ENCODE results near the gene SPATA12. TPM values are rescaled to one million over a fixed set of nuclear protein-coding genes. Genes with fewer than 3 reads are reported as not detected.
A peak's percentile ranks its signal among the peaks of the same experiment; 100 is the strongest.

SPATA12 gene
- total RNA-seq, 1 experiment from 2014 or later = 0.22 TPM

DNA sequence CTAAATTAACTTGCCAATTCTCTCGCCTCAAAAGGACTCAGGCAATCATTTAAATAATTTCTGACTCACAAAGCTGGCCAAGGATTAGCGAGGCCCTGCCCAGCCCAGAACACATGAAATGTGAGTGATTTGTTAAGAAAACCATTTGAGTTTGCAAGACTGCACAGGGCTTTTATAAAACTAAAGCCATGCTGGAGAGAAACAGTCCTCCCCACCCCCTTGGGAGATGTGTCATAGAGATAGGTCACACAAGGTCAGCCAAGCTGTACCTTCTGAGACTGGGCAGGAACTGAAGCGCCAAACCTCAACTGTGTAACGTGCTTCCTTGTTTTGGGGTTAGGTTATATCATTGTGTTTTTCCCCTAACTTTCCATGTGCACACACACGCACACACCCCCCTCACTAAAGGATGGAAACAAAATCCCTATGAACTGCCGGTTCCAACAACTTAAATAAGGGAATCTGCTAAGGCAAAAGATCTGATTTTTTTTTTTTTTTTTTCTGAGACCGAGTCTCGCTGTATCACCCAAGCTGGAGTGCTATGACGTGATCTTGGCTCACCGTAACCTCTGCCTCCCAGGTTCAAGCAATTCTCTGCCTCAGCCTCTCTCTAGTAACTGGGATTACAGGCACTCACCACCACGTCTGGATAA lies 8.1 kb downstream of the SPATA12 start:
- Mint-ChIP-seq H3K9me3 (peaks cover 3 to 4% of the 10 kb centered on the region in 2 experiments), H3K4me3 (no peak overlapping the region), H3K27ac (peak overlapping the region in 1 of 3 experiments; percentile 42; a peak in 2 of 7 replicates), H3K36me3 (ENCODE audit: insufficient read depth in 1 of 3, low read depth in 3 of 3) (peaks cover 0 to 4% (median 4%) of the 10 kb centered on the region in 3 experiments; a peak in 3 of 7 replicates), H3K4me1 (peaks cover 6 to 10% of the 10 kb centered on the region in 2 experiments), H3K27me3 (ENCODE audit: low read depth) (no peaks in the 10 kb centered on the region; the same call in 1 of the 2 replicates)
- H2AK5ac ChIP-seq (ENCODE audit: insufficient read length, low read length) = no peak overlapping the region
- no peak overlapping the region for H2AFZ ChIP-seq (ENCODE audit: low read length)
- no peak overlapping the region for H2BK15ac ChIP-seq (ENCODE audit: low read depth, low read length)
- TF ChIP-seq, protein P1, sequence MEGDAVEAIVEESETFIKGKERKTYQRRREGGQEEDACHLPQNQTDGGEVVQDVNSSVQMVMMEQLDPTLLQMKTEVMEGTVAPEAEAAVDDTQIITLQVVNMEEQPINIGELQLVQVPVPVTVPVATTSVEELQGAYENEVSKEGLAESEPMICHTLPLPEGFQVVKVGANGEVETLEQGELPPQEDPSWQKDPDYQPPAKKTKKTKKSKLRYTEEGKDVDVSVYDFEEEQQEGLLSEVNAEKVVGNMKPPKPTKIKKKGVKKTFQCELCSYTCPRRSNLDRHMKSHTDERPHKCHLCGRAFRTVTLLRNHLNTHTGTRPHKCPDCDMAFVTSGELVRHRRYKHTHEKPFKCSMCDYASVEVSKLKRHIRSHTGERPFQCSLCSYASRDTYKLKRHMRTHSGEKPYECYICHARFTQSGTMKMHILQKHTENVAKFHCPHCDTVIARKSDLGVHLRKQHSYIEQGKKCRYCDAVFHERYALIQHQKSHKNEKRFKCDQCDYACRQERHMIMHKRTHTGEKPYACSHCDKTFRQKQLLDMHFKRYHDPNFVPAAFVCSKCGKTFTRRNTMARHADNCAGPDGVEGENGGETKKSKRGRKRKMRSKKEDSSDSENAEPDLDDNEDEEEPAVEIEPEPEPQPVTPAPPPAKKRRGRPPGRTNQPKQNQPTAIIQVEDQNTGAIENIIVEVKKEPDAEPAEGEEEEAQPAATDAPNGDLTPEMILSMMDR (conservative IDR thresholded peaks at IDR 0.05) = no peak
- peaks cover 3% of the 10 kb centered on the region; the same call in 1 of the 2 replicates for H3K4me1 ChIP-seq (ENCODE audit: insufficient read depth, low read length)
- H4K5ac ChIP-seq (ENCODE audit: insufficient read length, low read depth, low read length) = no peak overlapping the region
- H2BK5ac ChIP-seq (ENCODE audit: insufficient read length, low read length) = no peak overlapping the region
- H3K9ac ChIP-seq (ENCODE audit: extremely low read depth, insufficient read length, low read length) = no peak overlapping the region
- H4K20me1 ChIP-seq (ENCODE audit: control insufficient read depth, insufficient read depth, insufficient read length) = no peaks in the 10 kb centered on the region
- no peak for DNase-seq
- no peak overlapping the region for H3K4me2 ChIP-seq (ENCODE audit: insufficient read depth, insufficient read length, low read length)
- H4K8ac ChIP-seq (replicated peaks; ENCODE audit: insufficient read length, low read depth, low read length) = no peak overlapping the region
- H3K79me2 ChIP-seq (ENCODE audit: insufficient read depth, low read length) = no peaks in the 10 kb centered on the region
- H3K9me3 ChIP-seq (ENCODE audit: control insufficient read depth, low read depth, low read length) = no peaks in the 10 kb centered on the region
- no peak overlapping the region for H3K18ac ChIP-seq (ENCODE audit: insufficient read length, low read depth, low read length)
- H3K79me1 ChIP-seq (ENCODE audit: insufficient read depth, low read depth, low read length, poor library complexity, severe bottlenecking) = no peaks in the 10 kb centered on the region
- H3K56ac ChIP-seq (ENCODE audit: insufficient read length, low read depth, low read length) = no peak overlapping the region
- no peak overlapping the region for H3K4ac ChIP-seq (ENCODE audit: low read depth, low read length)
- no CpG with 5 or more reads among the region's 11 CpGs for WGBS (ENCODE audit: extremely low coverage, insufficient read length, low lambda C conversion rate)
- H2BK120ac ChIP-seq (ENCODE audit: low read depth, low read length, poor library complexity, severe bottlenecking) = no peak overlapping the region
- H2BK12ac ChIP-seq (ENCODE audit: insufficient read length, low read depth, low read length) = no peak overlapping the region
- H4K91ac ChIP-seq (ENCODE audit: insufficient read length, low read depth, low read length) = no peak overlapping the region
- H2BK20ac ChIP-seq (ENCODE audit: low read depth, low read length, poor library complexity, severe bottlenecking) = no peak overlapping the region
- no peaks in the 10 kb centered on the region for H3K23me2 ChIP-seq (ENCODE audit: insufficient read length, low read depth, low read length, poor library complexity, severe bottlenecking)
- no peak overlapping the region for H3K27ac ChIP-seq (ENCODE audit: insufficient read length, low read depth, low read length)
- no peak overlapping the region for H3K14ac ChIP-seq (ENCODE audit: insufficient read depth, low read length)
- H3K23ac ChIP-seq (ENCODE audit: insufficient read length, low read depth, low read length) = no peak overlapping the region
- H3K27me3 ChIP-seq (ENCODE audit: insufficient read depth, low read length) = no peaks in the 10 kb centered on the region
- no peak overlapping the region for H3T11ph ChIP-seq (ENCODE audit: low read length)
